Stimulated activated CD4-positive, alpha-beta T cell treated with anti-CD3 and anti-CD28 coated beads, Interleukin-12 subunit alpha, Interleukin-12 subunit beta, amount 100 ng/mL, for 4 hours (primary cell): ENCODE measurements around the gene CCDC152.
"Not testable (repeated sequence)": the region's sequence is repeated elsewhere in the genome, so short reads cannot be mapped to it uniquely, and the experiment has no call there.

Experiments used
- DNase-seq: peaks from one replicate; pipeline ENCODE4 v3.0.0-alpha.2; 2020

The CCDC152 gene

GRCh38 chr5:42816546-42816945 lies 59.9 kb downstream of the CCDC152 start:
- not testable (repeated sequence) for DNase-seq

GRCh38 chr5:42819745-42820144 lies 63.1 kb downstream of the CCDC152 start:
- no peak for DNase-seq

GRCh38 chr5:42822548-42822947 lies 65.9 kb downstream of the CCDC152 start:
- no peak for DNase-seq

GRCh38 chr5:42824347-42824976 lies 67.8 kb downstream of the CCDC152 start:
- no peak for DNase-seq

- DNase-seq = no peak
Measured at GRCh38 chr5:42825422-42826148, 69.0 kb downstream of the CCDC152 start.

- DNase-seq = no peak
Measured at GRCh38 chr5:42826757-42827515, 70.3 kb downstream of the CCDC152 start.

GRCh38 chr5:42828671-42829070 lies 72.1 kb downstream of the CCDC152 start:
- DNase-seq = no peak

- DNase-seq = no peak
Measured at GRCh38 chr5:42830924-42831323, 74.3 kb downstream of the CCDC152 start.

- no peak for DNase-seq
Measured at GRCh38 chr5:42832060-42832459, 75.4 kb downstream of the CCDC152 start.

- no peak for DNase-seq
Measured at GRCh38 chr5:42836070-42836769, 79.6 kb downstream of the CCDC152 start.

- DNase-seq = no peak
Measured at GRCh38 chr5:42837601-42838000, 81.0 kb downstream of the CCDC152 start.

- DNase-seq = no peak
Measured at GRCh38 chr5:42839196-42839595, 82.6 kb downstream of the CCDC152 start.

- DNase-seq = no peak
Measured at GRCh38 chr5:42840269-42840668, 83.7 kb downstream of the CCDC152 start.

GRCh38 chr5:42840842-42841567 lies 84.4 kb downstream of the CCDC152 start:
- no peak for DNase-seq

GRCh38 chr5:42842921-42843641 lies 86.5 kb downstream of the CCDC152 start:
- no peak for DNase-seq

GRCh38 chr5:42843675-42844292 lies 87.2 kb downstream of the CCDC152 start:
- DNase-seq = no peak

GRCh38 chr5:42844408-42844807 lies 87.8 kb downstream of the CCDC152 start:
- not testable (repeated sequence) for DNase-seq

- DNase-seq = no peak
Measured at GRCh38 chr5:42848545-42848944, 91.9 kb downstream of the CCDC152 start.

GRCh38 chr5:42851481-42851880 lies 94.9 kb downstream of the CCDC152 start:
- DNase-seq = no peak
